ENCODE data around the gene SAFB.

The SAFB gene

DNA sequence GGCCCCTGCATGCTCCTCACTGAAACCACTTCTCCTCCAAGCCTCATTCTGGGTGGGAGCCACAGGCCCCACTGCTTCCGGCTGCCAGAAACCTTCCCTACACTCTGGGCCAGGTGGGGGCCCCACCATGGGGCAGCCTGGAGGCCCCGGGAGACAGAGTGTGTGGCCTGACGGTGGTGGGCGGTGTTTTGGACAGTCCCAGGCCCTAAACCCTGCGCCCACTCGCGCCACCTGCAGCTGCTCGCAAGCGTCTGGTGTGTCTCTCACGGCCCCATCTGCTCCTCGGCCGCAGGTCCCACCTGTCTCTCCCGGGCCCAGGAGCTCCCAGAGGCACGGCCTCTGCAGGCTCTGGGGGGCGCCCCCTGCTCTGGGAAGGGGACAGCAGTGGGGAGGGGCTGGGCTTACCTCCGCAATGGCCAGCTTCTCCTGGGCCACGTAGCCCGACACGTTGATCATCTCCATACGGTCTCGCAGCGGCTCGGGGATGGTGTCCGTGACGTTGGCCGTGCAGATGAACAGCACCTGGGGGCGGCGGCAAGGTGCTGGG, 72.8 kb downstream of the SAFB start:
- Histone ChIP-seq H3K9me3 (ENCODE audit: insufficient read depth, low read depth, low read length) (peaks cover 2% of the 10 kb centered on the region), H3K4me1 (ENCODE audit: control insufficient read depth in 1 of 2, insufficient read depth in 2 of 2, low read length in 2 of 2) (peaks cover 4 to 8% of the 10 kb centered on the region in 2 experiments), H4K12ac (ENCODE audit: low read depth, low read length) (no peak overlapping the region), H2BK12ac (ENCODE audit: low read length) (no peak overlapping the region), H3K79me1 (ENCODE audit: low read length) (peaks cover under 1% of the 10 kb centered on the region), H3K27me3 (ENCODE audit: insufficient read depth, low read length) (no peaks in the 10 kb centered on the region), H3K9ac (ENCODE audit: low read length) (no peak overlapping the region), H2AFZ (ENCODE audit: insufficient read depth, low read length, poor library complexity) (no peak overlapping the region), H2AK5ac (ENCODE audit: low read length) (no peak overlapping the region), H3K36me3 (ENCODE audit: control insufficient read depth in 1 of 2, insufficient read depth in 2 of 2, low read length in 2 of 2) (peaks cover 82 to 85% of the 10 kb centered on the region in 2 experiments), H3K14ac (ENCODE audit: low read length) (no peak overlapping the region), H3K4ac (ENCODE audit: low read depth, low read length) (no peak overlapping the region), H3K4me3 (ENCODE audit: low read depth, low read length) (no peak overlapping the region), H2BK120ac (ENCODE audit: insufficient read depth, low read length, poor library complexity) (no peak overlapping the region), H4K91ac (ENCODE audit: low read depth, low read length) (no peak overlapping the region), H3K4me2 (ENCODE audit: low read length) (no peak overlapping the region), H4K8ac (ENCODE audit: low read depth, low read length) (no peak overlapping the region), H3K23ac (ENCODE audit: low read length) (no peak overlapping the region), H3K79me2 (ENCODE audit: control insufficient read depth, insufficient read depth, low read length, poor library complexity) (peaks cover 25% of the 10 kb centered on the region), H3K18ac (ENCODE audit: low read length) (no peak overlapping the region), H2BK5ac (ENCODE audit: low read depth, low read length, poor library complexity) (no peak overlapping the region), H3K27ac (ENCODE audit: low read depth, low read length) (no peak overlapping the region)
- no peak for DNase-seq
- WGBS (ENCODE audit: extremely low coverage, insufficient coverage, insufficient read length): no CpG with 5 or more reads among the region's 28 CpGs

DNA sequence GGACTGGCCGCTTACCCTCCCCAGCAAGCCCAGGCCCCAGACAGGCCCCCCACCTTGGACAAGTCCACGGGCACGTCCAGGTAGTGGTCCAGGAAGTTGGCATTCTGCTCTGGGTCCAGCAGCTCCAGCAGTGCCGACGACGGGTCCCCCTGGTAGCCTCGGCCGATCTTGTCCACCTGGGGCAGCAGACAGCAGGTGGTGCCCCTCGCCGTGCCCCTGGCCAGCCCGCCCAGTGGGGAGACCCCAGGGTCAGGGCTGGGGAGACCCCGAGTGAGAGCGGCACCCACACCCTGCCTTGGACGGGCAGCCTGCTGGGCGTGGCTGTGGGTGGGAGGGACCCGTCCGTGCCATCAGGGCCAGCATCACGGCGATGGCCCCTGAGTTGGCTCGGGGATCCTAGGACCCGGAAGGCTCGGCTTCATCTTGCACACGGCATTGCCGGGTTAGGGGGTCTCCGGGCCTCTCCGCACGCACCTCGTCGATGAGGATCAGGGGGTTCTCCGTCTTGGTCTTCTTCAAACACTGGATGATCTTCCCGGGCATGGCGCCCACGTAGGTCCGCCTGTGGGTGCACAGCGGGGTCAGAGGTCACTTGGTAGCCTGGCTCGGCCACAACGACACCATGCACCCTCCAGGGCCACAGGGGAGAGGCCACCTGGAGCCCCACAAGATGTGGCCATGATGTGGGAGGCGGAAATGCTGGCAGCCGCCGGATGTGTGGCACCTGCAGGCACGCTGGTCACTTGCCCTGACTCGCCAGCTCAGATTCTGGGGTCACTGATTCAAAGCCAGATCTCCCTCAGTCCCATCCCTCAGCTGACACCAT, 73.5 kb downstream of the SAFB start:
- H3K79me2 ChIP-seq (ENCODE audit: control insufficient read depth, insufficient read depth, low read length, poor library complexity): peaks cover 18% of the 10 kb centered on the region
- no CpG with 5 or more reads among the region's 42 CpGs for WGBS (ENCODE audit: extremely low coverage, insufficient coverage, insufficient read length)
- H3K9me3 ChIP-seq (ENCODE audit: insufficient read depth, low read depth, low read length): peaks cover 7% of the 10 kb centered on the region
- H3K23ac ChIP-seq (ENCODE audit: low read length): no peak overlapping the region
- H2BK12ac ChIP-seq (ENCODE audit: low read length): no peak overlapping the region
- no peak overlapping the region for H4K12ac ChIP-seq (ENCODE audit: low read depth, low read length)
- H3K27ac ChIP-seq (ENCODE audit: low read depth, low read length): no peak overlapping the region
- H3K4me3 ChIP-seq (ENCODE audit: low read depth, low read length): no peak overlapping the region
- H2BK5ac ChIP-seq (ENCODE audit: low read depth, low read length, poor library complexity): no peak overlapping the region
- H3K4ac ChIP-seq (ENCODE audit: low read depth, low read length): no peak overlapping the region
- H3K36me3 ChIP-seq (ENCODE audit: control insufficient read depth in 1 of 2, insufficient read depth in 2 of 2, low read length in 2 of 2): peaks cover 85 to 89% of the 10 kb centered on the region in 2 experiments
- no peak for DNase-seq
- no peak overlapping the region for H3K4me2 ChIP-seq (ENCODE audit: low read length)
- no peaks in the 10 kb centered on the region for H3K79me1 ChIP-seq (ENCODE audit: low read length)
- no peak overlapping the region for H2BK120ac ChIP-seq (ENCODE audit: insufficient read depth, low read length, poor library complexity)
- H3K9ac ChIP-seq (ENCODE audit: low read length): no peak overlapping the region
- H3K14ac ChIP-seq (ENCODE audit: low read length): no peak overlapping the region
- H2AK5ac ChIP-seq (ENCODE audit: low read length): no peak overlapping the region
- peaks cover 4 to 7% of the 10 kb centered on the region in 2 experiments for H3K4me1 ChIP-seq (ENCODE audit: control insufficient read depth in 1 of 2, insufficient read depth in 2 of 2, low read length in 2 of 2)
- no peak overlapping the region for H2AFZ ChIP-seq (ENCODE audit: insufficient read depth, low read length, poor library complexity)
- H3K18ac ChIP-seq (ENCODE audit: low read length): no peak overlapping the region
- no peak overlapping the region for H4K91ac ChIP-seq (ENCODE audit: low read depth, low read length)
- no peak overlapping the region for H4K8ac ChIP-seq (ENCODE audit: low read depth, low read length)
- no peaks in the 10 kb centered on the region for H3K27me3 ChIP-seq (ENCODE audit: insufficient read depth, low read length)

DNA sequence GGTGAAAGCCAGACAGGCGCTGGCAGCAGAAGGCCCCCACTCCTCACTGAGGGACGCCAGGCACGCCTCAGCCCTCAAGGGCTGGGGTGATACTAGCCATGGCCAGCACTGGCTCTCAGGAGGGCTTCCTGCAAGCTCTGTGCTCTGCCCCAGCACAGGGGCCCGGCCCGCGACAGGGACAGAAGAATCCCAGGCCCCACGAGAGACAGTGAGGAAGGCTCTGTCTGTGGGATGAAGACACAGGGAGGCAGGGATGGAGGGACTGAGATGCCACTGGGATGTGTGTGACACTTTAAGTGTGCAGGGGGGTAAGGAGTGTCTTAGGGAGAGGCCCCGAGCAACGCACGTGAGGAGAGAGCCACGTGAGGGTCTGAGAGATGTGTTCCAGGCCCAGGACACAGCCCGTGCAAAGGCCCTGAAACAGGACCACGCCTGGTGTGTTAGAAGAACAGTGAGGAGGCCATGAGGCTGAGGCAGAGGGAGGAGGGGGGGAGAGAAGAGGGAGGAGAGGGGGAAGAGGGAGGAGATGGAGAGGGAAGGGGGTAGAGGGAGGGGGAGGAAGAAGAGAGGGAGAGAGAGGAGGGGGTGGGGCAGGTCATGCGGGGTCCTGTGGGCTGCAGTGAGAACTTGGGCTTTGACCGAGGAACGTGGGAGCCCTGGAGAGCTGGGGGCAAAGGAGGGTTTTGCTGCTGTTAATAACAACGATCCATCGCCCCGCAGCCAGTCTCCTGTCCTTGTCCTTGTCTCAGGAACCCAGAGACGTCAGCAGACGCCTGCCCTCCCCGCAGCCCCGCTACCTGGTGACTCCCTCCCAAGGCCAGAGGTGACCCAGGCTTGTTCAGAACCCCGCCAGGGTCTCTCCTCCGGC, 74.4 kb downstream of the SAFB start:
- Histone ChIP-seq H3K4me1 (ENCODE audit: control insufficient read depth in 1 of 2, insufficient read depth in 2 of 2, low read length in 2 of 2) (no peaks in the 10 kb centered on the region), H4K12ac (ENCODE audit: low read depth, low read length) (no peak overlapping the region), H3K79me2 (ENCODE audit: control insufficient read depth, insufficient read depth, low read length, poor library complexity) (peaks cover 11% of the 10 kb centered on the region), H2BK120ac (ENCODE audit: insufficient read depth, low read length, poor library complexity) (no peak overlapping the region), H3K79me1 (ENCODE audit: low read length) (no peaks in the 10 kb centered on the region), H3K4me3 (ENCODE audit: low read depth, low read length) (no peak overlapping the region), H4K8ac (ENCODE audit: low read depth, low read length) (no peak overlapping the region), H3K23ac (ENCODE audit: low read length) (no peak overlapping the region), H3K14ac (ENCODE audit: low read length) (no peak overlapping the region), H3K4me2 (ENCODE audit: low read length) (no peak overlapping the region), H2BK12ac (ENCODE audit: low read length) (no peak overlapping the region), H3K9me3 (ENCODE audit: insufficient read depth, low read depth, low read length) (peaks cover 7% of the 10 kb centered on the region), H3K9ac (ENCODE audit: low read length) (no peak overlapping the region), H3K27me3 (ENCODE audit: insufficient read depth, low read length) (no peaks in the 10 kb centered on the region), H2AK5ac (ENCODE audit: low read length) (no peak overlapping the region), H4K91ac (ENCODE audit: low read depth, low read length) (no peak overlapping the region), H2AFZ (ENCODE audit: insufficient read depth, low read length, poor library complexity) (no peak overlapping the region), H3K4ac (ENCODE audit: low read depth, low read length) (no peak overlapping the region), H3K36me3 (ENCODE audit: control insufficient read depth in 1 of 2, insufficient read depth in 2 of 2, low read length in 2 of 2) (peaks cover 76 to 84% of the 10 kb centered on the region in 2 experiments), H3K27ac (ENCODE audit: low read depth, low read length) (no peak overlapping the region), H3K18ac (ENCODE audit: low read length) (no peak overlapping the region), H2BK5ac (ENCODE audit: low read depth, low read length, poor library complexity) (no peak overlapping the region)
- WGBS (ENCODE audit: extremely low coverage, insufficient coverage, insufficient read length): no CpG with 5 or more reads among the region's 25 CpGs
- DNase-seq: no peak

DNA sequence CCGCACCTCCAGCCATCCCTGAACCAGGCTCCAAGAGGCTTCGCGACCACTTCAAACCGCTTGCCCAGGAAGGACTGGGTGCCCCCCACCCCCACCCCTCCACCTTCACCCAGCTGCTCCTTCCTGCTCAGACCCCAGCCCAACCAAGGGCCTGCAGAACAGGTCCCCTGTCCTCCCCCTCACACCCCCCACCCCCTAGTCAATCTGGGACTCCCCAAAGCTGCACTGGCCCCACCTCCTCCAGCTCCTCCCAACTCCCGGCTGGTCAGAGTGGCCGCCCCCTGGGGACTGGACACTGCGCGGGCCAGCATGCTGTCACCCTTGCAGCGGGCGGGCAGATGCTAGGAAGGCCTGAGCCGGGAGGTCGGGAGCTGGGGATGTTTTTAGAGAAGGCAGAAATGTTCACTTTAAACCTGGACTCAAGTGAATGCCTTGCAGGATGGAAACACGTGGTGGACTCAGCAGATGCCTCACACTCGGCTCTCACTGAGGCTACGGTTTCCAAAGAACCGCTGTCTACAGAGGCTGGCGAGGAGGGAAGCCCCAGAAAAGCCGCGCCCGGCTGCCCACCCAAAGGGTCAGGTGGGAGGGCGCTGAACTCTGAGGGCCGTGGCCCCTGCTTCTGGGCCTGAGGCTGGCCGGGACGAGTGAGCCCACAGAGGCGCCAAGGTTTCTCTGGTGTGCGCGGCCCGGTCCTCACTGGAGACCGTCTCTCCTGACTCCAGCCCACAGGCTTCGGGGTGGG, 75.2 kb downstream of the SAFB start:
- no peak overlapping the region for H3K4ac ChIP-seq (ENCODE audit: low read depth, low read length)
- H3K14ac ChIP-seq (ENCODE audit: low read length): no peak overlapping the region
- H3K9ac ChIP-seq (ENCODE audit: low read length): no peak overlapping the region
- H3K4me2 ChIP-seq (ENCODE audit: low read length): no peak overlapping the region
- H3K23ac ChIP-seq (ENCODE audit: low read length): no peak overlapping the region
- H3K18ac ChIP-seq (ENCODE audit: low read length): no peak overlapping the region
- H4K8ac ChIP-seq (ENCODE audit: low read depth, low read length): no peak overlapping the region
- no peak overlapping the region for H2BK120ac ChIP-seq (ENCODE audit: insufficient read depth, low read length, poor library complexity)
- H3K36me3 ChIP-seq (ENCODE audit: control insufficient read depth in 1 of 2, insufficient read depth in 2 of 2, low read length in 2 of 2): peaks cover 69 to 77% of the 10 kb centered on the region in 2 experiments
- H3K4me1 ChIP-seq (ENCODE audit: control insufficient read depth in 1 of 2, insufficient read depth in 2 of 2, low read length in 2 of 2): no peaks in the 10 kb centered on the region
- H3K79me1 ChIP-seq (ENCODE audit: low read length): no peaks in the 10 kb centered on the region
- no peak overlapping the region for H2AFZ ChIP-seq (ENCODE audit: insufficient read depth, low read length, poor library complexity)
- peaks cover 4% of the 10 kb centered on the region for H3K79me2 ChIP-seq (ENCODE audit: control insufficient read depth, insufficient read depth, low read length, poor library complexity)
- no CpG with 5 or more reads among the region's 30 CpGs for WGBS (ENCODE audit: extremely low coverage, insufficient coverage, insufficient read length)
- H4K12ac ChIP-seq (ENCODE audit: low read depth, low read length): no peak overlapping the region
- no peak overlapping the region for H2BK5ac ChIP-seq (ENCODE audit: low read depth, low read length, poor library complexity)
- peaks cover 7% of the 10 kb centered on the region for H3K9me3 ChIP-seq (ENCODE audit: insufficient read depth, low read depth, low read length)
- H2AK5ac ChIP-seq (ENCODE audit: low read length): no peak overlapping the region
- no peak for DNase-seq
- no peak overlapping the region for H4K91ac ChIP-seq (ENCODE audit: low read depth, low read length)
- H3K27me3 ChIP-seq (ENCODE audit: insufficient read depth, low read length): no peaks in the 10 kb centered on the region
- H3K27ac ChIP-seq (ENCODE audit: low read depth, low read length): no peak overlapping the region
- no peak overlapping the region for H3K4me3 ChIP-seq (ENCODE audit: low read depth, low read length)
- H2BK12ac ChIP-seq (ENCODE audit: low read length): no peak overlapping the region

Data from trophoblast cell (in vitro differentiated cells and primary cell).